ENCODE measurements around the gene MAD1L1. TPM values are rescaled to one million over a fixed set of nuclear protein-coding genes. Genes with fewer than 3 reads are reported as not detected.
A peak's percentile ranks its signal among the peaks of the same experiment; 100 is the strongest.

Gene MAD1L1
- total RNA-seq, 2 donors from 2014 or later, result 59.1 to 61.4 TPM

GRCh38 chr7:1957471-1958225 lies 275.1 kb downstream of the MAD1L1 start:
- Histone ChIP-seq H3K4me3 (ENCODE audit: low read length) (no peak overlapping the region), H3K9ac (ENCODE audit: extremely low read depth, low read length, poor library complexity, severe bottlenecking) (no peak overlapping the region), H3K4me1 (ENCODE audit: control insufficient read depth, insufficient read depth, low read length) (no peaks in the 10 kb centered on the region), H3K27me3 (ENCODE audit: control insufficient read depth, insufficient read depth, low read length, poor library complexity, severe bottlenecking) (no peaks in the 10 kb centered on the region), H3K36me3 (ENCODE audit: control insufficient read depth, insufficient read depth, low read length) (peaks cover 8% of the 10 kb centered on the region), H3K9me3 (ENCODE audit: control insufficient read depth, low read length) (no peaks in the 10 kb centered on the region), H3K27ac (ENCODE audit: low read depth, low read length) (no peak overlapping the region)
- TF ChIP-seq CTCF (conservative IDR thresholded peaks at IDR 0.05), result no peak
- Mint-ChIP-seq H3K27ac (no peak overlapping the region), H3K27me3 (ENCODE audit: insufficient read depth) (no peaks in the 10 kb centered on the region), H3K4me3 (no peak overlapping the region), H3K9me3 (peaks cover 10% of the 10 kb centered on the region), H3K36me3 (ENCODE audit: low read depth) (peaks cover 29% of the 10 kb centered on the region), H3K4me1 (no peaks in the 10 kb centered on the region)
- no peak for DNase-seq
- WGBS, 2 experiments (ENCODE audit: insufficient coverage in 1 of 2, insufficient read length in 1 of 2), result 93 to 95% methylated on average over 10 to 28 of the region's 28 CpGs

- Histone ChIP-seq H3K4me3 (ENCODE audit: low read length) (no peak overlapping the region), H3K36me3 (ENCODE audit: control insufficient read depth, insufficient read depth, low read length) (peaks cover 2% of the 10 kb centered on the region), H3K4me1 (ENCODE audit: control insufficient read depth, insufficient read depth, low read length) (no peaks in the 10 kb centered on the region), H3K9ac (ENCODE audit: extremely low read depth, low read length, poor library complexity, severe bottlenecking) (no peak overlapping the region), H3K27me3 (ENCODE audit: control insufficient read depth, insufficient read depth, low read length, poor library complexity, severe bottlenecking) (no peaks in the 10 kb centered on the region), H3K27ac (ENCODE audit: low read depth, low read length) (no peak overlapping the region), H3K9me3 (ENCODE audit: control insufficient read depth, low read length) (no peaks in the 10 kb centered on the region)
- H3K27ac Mint-ChIP-seq, result peak overlapping the region; percentile 74
- no peak for DNase-seq
- H3K4me1 Mint-ChIP-seq, result no peaks in the 10 kb centered on the region
- H3K9me3 Mint-ChIP-seq, result peaks cover 3% of the 10 kb centered on the region
- H3K27me3 Mint-ChIP-seq (ENCODE audit: insufficient read depth), result no peaks in the 10 kb centered on the region
- no peak for TF ChIP-seq CTCF (conservative IDR thresholded peaks at IDR 0.05)
- WGBS, 2 experiments (ENCODE audit: insufficient coverage in 1 of 2, insufficient read length in 1 of 2), result 95 to 99% methylated on average over 13 to 30 of the region's 30 CpGs
- H3K36me3 Mint-ChIP-seq (ENCODE audit: low read depth), result peaks cover 22% of the 10 kb centered on the region
- H3K4me3 Mint-ChIP-seq, result no peak overlapping the region
Measured at GRCh38 chr7:1956611-1957470, 275.9 kb downstream of the MAD1L1 start.

- Histone ChIP-seq H3K36me3 (ENCODE audit: control insufficient read depth, insufficient read depth, low read length) (no peaks in the 10 kb centered on the region), H3K27ac (ENCODE audit: low read depth, low read length) (no peak overlapping the region), H3K27me3 (ENCODE audit: control insufficient read depth, insufficient read depth, low read length, poor library complexity, severe bottlenecking) (no peaks in the 10 kb centered on the region), H3K9me3 (ENCODE audit: control insufficient read depth, low read length) (no peaks in the 10 kb centered on the region), H3K4me1 (ENCODE audit: control insufficient read depth, insufficient read depth, low read length) (no peaks in the 10 kb centered on the region), H3K9ac (ENCODE audit: extremely low read depth, low read length, poor library complexity, severe bottlenecking) (no peak overlapping the region), H3K4me3 (ENCODE audit: low read length) (no peak overlapping the region)
- TF ChIP-seq CTCF (conservative IDR thresholded peaks at IDR 0.05), result no peak
- WGBS, 2 experiments (ENCODE audit: insufficient coverage in 1 of 2, insufficient read length in 1 of 2), result 91 to 100% methylated on average over 5 to 8 of the region's 8 CpGs
- Mint-ChIP-seq H3K27ac (peak overlapping the region; percentile 74), H3K4me1 (no peaks in the 10 kb centered on the region), H3K9me3 (no peaks in the 10 kb centered on the region), H3K4me3 (no peak overlapping the region), H3K36me3 (ENCODE audit: low read depth) (peaks cover 15% of the 10 kb centered on the region), H3K27me3 (ENCODE audit: insufficient read depth) (no peaks in the 10 kb centered on the region)
- no peak for DNase-seq
Measured at GRCh38 chr7:1956141-1956540, 276.6 kb downstream of the MAD1L1 start.

Measured in endodermal cell (in vitro differentiated cells).